GM18868 (cell line): ENCODE data around the gene BRIP1.
"Not testable (repeated sequence)": the region's sequence is repeated elsewhere in the genome, so short reads cannot be mapped to it uniquely, and the experiment has no call there.

Experiments
- ATAC-seq: cut with Tn5 transposase; IDR thresholded peaks from one replicate; pipeline ENCODE4 v1.9.1; 2021; ENCODE audit warnings: mild to moderate bottlenecking, moderate library complexity; ENCODE audit not compliant: unreplicated experiment

Gene BRIP1

DNA sequence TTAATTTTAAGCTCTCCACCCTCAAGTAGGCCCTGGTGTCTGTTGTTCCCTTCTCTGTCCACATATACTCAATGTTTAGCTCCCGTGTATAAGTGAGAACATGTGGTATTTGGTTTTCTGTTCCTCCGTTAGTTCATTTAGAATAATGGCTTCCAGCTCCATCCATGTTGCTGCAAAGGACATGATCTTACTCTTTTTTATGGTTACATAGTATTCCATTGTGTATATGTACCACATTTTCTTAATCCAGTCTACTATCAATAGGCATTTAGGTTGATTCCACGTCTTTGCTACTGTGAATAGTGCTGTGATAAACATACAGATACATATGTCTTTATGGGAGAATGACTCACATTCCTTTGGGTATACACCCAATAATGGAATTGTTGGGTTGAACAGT, 160.9 kb downstream of the BRIP1 start:
- no peak for ATAC-seq

DNA sequence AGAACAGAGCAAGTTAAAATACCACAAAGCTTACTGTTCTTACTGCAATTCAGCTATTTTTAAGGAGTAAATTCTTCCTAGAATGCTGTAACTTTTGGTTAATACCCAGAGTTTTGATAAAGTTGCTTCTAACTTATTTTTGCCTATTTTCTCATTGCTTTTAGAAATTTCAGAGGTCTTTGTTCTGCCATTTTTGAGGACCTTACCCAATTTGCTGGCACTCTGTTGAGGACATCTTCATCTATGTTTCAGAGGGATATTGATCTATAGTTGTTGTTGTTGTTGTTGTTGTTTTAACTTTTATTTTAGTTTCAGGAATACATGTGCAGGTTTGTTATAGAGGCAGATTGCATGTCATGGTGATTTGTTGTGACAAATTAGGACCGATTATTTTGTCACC, 161.3 kb downstream of the BRIP1 start:
- ATAC-seq, result no peak

DNA sequence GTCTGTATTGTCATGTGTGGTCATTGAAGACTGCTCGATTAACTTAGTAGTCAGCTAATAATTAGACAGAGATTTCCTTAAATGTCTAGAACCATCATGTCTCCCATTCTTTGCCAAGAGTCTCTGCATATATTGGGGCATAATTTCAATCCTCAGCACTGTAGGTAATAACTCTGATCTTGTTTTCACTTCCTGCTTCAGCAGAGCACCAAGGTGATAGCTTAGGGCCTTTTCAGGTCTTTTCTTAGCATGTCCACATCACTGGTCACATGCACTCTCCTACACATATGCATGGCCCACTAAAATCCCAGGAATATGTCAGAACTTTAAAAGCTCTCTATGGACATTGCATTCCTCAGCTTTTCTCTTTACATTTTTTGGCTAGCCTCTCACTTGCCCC, 162.0 kb downstream of the BRIP1 start:
- no peak for ATAC-seq

DNA sequence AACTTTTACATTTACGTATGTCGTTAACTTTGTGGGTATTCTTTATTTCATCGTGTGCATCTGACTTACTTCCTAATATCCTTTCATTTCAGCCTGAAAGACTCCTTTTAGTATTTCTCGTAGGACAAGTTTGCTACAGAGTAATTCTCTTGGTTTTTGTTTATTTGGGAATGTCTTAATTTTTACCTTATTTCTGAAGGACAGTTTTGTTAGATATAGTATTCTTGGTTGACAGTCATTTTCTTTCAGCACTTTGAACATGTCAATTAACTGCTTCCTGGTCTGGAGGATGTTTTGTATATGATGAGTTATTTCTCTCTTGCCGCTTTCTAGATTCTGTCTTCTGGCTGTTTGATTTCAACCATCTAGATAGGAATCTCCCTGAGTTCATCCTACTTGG, 163.1 kb downstream of the BRIP1 start:
- ATAC-seq, result no peak

DNA sequence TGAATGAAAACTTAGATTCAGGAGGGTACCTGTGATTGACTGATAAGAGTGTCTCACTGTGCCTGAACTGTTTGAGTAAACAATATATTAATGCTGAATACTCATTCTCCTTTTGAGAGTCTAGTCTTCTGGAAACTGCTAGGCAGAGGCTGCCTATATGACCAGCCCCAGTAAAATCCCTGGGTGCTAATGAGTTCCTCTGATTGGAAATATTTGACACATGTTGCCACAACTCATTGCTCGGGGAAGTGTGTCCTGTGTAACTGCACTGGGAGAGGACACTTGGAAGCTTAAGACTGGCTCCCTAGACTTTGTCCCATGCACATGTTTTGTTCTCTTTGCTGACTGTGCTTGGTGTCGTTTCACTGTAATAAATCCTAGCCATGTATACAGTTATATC, 163.6 kb downstream of the BRIP1 start:
- no peak for ATAC-seq

DNA sequence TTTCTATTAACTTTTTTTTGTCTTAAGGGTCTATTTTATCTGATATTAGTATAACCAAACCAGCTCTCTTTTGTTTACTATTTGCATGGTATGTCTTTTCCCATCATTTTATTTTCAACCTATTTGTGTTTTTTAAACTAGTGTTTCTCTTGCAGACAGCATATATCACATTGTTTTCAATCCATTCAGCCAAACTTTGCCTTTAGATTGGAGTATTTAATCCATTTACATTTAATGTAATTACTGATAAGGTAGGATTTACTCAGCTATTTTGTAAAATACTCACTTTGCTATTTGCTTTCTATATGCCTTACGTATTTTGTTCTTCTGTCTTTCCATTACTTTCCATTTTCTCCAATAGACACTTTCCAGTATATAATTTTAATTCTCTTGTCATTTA, 164.3 kb downstream of the BRIP1 start:
- ATAC-seq, result no peak

DNA sequence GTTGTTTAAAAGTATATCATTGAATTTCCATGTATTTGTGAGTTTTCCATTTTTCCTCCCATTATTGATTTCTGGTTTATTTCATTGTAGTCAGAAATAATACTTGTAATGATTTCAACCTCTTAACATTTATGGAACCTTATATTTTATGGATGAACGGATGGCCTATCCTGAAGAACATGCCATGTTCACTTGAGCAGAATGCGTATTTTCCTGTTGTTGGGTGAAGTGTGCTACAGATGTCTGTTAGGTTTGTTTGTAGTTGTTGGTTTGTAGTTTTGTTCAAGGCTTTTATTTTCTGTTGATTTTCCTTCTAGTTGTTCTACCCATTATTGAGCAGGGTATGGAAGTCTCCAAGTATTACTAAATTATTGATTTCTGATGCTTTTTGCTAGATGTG, 165.1 kb downstream of the BRIP1 start:
- no peak for ATAC-seq

DNA sequence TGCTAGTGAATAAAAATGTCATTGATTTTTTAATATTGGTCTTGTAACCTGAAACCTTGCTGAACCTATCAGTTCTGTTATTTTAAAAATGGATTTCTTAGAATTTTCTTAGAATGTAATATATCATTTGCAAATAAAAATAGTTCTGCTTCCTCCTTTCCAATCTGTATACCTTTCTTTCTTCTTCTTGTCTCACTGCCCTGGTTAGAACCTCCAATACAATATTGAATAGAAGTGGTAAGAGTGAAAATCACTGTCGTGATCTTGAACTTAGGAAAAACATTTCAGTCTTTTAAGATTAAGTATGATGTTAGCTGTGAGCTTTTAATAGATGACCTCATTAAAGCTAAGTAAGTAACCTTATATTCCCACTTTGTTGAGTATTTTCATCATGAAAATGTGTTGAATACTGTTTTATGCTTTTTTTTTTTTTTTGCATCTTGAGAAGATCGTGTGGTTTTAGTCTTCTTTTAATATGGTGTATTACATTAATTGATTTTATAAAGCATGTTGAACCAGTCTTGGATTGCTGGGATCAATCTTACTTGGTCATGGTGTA, 167.5 kb downstream of the BRIP1 start:
- no peak for ATAC-seq

DNA sequence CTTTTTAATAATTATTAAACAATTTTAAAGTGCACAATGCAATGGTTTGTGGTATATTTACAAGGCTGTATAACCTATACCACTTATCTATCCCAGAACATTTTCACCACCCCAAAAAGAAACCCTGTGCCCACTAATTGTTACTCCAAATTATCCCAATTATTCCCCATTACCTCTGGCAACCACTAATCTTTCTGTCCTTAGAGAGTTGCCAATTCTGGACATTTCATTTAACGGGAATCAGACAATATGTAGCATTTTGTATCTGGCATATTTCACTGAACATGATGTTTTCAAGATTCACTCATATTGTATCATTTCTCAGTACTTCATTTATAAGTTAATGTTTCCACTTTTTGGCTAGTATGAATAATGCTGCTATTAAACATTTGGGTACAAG, 169.2 kb downstream of the BRIP1 start:
- no peak for ATAC-seq

DNA sequence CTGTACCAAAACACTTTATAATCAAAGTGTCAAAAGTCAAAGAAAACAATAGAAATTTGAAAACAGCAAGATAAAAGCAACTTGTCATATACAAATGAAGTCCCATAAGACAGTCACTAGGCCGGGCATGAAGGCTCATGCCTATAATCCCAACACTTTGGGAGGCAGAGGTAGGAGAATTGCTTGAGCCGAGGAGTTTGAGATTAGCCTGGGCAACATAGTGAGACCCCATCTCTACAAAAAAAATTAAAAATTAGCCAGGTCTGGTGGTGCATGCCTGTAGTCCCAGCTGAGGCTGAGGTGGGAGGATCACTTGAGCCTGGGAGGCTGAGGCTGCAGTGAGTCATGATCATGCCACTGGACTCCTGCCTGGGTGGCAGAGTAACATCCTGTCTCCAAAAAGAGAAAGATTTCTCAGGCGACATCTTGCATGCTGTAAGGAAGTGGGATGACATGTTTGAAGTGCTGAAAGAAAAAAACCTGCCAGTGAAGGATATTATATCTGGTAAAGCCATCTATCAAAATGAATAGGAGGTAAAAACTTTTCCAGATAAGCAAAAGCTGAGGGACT, 173.6 kb downstream of the BRIP1 start:
- ATAC-seq, result no peak

DNA sequence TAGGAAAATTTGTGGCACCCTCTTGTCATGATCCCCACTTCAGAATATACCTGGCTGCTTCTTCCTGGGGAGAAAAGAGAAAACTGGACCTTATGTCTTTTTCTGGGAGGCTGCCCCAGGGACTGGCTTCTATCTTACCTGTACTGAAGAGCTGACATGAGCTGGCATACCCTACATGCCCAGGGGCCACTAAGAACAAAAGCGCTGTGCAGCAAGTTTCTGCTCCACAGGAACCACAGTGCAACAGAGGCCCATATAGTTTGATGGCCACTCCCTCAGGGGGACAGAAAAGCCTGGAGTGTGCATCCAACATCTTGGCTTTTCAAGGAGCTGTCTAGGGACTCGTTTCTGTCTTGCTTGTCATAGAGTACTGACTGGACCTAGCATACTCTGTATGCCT, 175.6 kb downstream of the BRIP1 start:
- no peak for ATAC-seq

DNA sequence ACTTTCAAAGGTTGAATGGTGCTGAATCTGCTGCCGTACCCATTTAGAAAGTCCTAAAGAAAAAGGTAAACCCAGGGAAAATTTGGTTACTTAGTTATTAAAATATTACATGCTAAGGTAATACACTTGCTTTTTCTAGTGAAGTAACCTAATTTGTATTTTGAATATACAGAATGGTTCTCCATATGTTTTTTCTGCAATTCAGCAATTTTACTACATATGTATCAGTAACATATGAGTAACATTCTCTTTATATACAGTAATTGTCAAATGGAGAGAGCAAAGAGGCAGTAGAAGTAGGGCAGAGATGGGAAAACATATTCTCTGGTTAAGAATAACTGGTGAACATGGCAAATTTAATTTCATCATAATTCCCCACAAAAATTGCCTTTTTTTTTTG, 177.2 kb downstream of the BRIP1 start:
- no peak for ATAC-seq

DNA sequence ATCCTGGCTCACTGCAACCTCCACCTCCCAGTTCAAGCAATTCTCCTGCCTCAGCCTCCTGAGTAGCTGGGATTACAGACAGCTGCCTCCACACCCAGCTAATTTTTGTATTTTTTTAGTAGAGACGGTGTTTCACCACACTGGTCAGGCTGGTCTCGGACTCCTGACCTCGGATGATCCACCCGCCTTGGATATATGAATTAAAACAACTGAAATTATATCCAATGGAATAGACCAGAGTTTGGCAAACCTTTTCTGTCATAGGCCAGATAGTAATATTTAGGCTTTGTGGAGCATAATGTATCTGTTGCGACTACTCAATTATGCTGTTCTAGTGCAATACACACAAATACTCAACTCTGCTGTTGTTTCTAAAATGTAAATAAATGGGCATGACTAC, 178.5 kb downstream of the BRIP1 start:
- no peak for ATAC-seq

DNA sequence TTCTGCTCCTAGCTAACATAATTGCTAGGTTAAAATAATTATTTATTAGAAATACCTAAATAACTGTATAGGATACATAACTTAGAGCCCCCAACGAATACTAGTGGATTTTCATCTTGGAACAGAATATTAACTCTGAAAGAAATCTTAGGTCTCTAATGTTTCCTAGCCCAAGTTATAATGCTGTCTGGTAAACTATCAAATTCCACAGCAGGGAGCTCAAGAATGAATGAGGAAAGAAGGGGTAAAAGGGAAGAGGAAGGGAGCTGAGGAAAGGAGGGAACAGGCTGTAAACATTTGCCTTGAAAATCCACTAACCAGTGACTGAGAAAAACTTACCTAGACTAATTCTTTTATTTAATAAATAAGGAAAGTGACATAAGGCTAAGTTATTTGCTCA, 179.2 kb downstream of the BRIP1 start:
- no peak for ATAC-seq

DNA sequence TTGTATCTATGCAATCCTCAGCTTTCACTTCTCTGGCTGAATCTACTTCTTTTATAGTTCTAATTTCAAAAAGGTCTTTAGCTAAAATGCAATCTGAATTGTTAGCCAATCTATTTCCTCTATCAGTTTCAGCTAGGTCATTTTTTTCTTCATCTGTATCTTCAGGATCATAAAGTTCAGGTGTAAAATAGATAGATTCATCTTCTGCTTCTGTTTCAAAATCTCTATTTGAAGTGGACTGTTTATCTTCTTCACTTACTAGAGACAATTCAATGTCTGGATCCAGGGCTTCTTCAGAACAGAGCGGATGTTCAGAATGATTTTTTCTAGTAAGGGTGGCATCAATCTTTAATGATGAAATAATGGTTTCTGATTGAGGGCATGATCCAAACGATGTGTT, 179.9 kb downstream of the BRIP1 start:
- ATAC-seq, result no peak

DNA sequence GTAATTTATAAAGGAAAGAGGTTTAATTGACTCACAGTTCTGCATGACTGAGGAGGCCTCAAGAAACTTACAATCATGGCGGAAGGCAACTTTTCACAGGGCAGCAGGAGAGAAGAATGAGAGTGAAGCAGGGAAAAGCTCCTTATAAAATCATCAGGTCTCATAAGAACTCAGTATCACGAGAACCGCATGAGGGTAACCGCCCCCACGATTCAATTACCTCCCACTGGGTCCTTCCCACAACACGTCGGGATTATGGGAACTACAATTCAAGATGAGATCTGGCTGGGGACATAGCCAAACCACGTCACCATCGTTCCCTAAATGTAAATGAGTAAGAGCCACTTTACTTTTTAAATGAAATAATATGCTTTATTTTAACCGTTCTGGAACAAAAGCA, 182.4 kb downstream of the BRIP1 start:
- no peak for ATAC-seq

DNA sequence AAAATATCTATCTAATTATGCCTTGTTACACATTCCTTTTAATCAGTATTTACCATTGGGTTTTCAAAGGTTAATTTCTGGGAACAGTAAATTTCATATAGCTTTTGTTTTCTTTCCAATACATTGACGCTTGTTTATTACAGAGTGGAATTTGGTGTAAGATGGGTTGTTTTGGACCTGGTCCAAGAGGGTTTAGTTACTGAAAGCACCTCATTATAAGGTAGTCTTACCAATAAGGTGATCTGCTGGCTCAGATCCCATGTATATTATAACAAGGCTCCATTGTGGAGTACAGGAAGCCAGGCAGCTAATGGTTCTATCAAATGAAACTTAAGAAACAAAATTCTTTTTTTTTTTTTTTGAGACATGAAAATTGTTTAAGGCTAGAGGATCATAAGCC, 185.0 kb downstream of the BRIP1 start:
- no peak for ATAC-seq

DNA sequence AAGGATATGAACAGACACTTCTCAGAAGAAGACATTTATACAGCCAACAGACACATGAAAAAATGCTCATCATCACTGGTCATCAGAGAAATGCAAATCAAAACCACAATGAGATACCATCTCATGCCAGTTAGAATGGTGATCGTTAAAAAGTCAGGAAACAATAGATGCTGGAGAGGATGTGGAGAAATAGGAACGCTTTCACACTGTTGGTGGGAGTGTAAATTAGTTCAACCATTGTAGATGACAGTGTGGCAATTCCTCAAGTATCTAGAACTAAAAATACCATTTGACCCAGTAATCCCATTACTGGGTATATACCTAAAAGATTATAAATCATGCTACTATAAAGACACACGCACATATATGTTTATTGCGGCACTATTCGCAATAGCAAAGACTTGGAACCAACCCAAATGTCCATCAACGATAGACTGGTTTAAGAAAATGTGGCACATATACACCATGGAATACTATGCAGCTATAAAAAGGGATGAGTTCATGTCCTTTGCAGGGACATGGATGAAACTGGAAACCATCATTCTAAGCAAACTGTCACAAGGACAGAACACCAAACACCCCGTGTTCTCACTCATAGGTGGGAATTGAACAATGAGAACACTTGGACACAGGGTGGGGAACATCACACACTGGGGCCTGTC, 186.0 kb downstream of the BRIP1 start:
- not testable (repeated sequence) for ATAC-seq

DNA sequence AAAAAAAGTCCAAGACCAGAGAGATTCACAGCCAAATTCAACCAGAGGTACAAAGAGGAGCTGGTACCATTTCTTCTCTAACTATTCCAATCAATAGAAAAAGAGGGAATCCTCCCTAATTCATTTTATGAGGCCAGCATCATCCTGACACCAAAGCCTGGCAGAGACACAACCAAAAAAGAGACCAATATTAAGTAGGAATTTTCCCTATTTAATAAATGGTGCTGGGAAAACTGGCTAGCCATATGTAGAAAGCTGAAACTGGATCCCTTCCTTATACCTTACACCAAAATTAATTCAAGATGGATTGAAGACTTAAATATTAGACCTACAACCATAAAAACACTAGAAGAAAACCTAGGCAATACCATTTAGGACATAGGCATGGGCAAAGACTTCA, 186.8 kb downstream of the BRIP1 start:
- ATAC-seq, result not testable (repeated sequence)

DNA sequence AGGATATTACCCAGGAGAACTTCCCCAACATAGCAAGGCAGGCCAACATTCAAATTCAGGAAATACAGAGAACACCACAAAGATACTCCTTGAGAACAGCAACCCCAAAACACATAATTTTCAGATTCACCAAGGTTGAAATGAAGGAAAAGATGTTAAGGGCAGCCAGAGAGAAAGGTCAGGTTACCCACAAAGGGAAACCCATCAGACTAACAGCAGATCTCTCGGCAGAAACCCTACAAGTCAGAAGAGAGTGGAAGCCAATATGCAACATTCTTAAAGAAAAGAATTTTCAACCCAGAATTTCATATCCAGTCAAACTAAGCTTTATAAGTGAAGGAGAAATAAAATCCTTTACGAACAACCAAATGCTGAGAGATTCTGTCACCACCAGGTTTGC, 188.7 kb downstream of the BRIP1 start:
- ATAC-seq, result not testable (repeated sequence)

DNA sequence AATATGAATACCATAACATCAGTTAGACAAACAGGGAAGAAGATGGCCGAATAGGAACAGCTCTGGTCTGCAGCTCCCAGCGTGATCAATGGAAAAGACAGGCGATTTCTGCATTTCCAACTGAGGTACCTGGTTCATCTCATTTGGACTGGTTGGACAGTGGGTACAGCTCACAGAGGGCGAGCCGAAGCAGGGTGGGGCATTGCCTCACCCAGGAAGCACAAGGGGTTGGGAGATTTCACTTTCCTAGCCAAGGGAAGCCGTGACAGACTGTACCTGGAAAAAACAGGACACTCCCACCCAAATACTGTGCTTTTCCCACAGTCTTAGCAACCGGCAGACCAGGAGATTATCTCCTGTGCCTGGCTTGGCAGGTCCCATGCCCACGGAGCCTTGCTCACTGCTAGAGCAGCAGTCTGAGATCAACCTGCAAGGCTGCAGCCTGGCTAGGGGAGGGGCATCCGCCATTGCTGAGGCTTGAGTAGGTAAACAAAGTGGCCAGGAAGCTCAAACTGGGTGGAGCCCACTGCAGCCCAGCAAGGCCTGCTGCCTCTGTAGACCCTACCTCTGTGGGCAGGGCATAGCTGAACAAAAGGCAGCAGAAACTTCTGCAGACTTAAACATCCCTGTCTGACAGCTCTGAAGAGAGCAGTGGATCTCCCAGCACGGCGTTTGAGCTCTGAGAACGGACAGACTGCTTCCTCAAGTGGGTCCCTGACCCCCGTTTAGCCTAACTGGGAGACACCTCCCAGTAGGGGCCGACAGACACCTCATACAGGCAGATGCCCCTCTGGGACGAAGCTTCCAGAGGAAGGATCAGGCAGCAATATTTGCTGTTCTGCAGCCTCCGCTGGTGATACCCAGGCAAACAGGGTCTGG, 190.1 kb downstream of the BRIP1 start:
- not testable (repeated sequence) for ATAC-seq

DNA sequence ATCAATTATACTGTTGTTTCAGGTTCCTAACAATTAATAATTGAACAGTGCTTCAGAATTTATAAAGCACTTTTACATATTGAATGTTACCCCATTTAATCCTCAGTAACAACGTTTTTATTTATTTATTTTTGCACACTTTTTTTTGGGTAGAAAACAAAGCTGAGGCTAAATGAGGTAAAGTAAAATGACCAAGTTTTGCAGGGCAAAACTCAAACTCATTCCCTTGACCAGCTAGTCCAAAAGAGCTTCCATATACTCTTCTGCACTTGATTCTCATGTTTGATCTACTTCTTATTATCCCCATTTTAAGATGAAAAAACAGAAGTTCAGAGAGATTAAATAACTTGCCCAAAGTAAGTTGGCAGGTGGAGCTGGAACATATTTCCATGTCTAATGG, 191.2 kb downstream of the BRIP1 start:
- ATAC-seq, result no peak
